ENCODE results near the gene GNA12. TPM values are rescaled to one million over a fixed set of nuclear protein-coding genes. Genes with fewer than 3 reads are reported as not detected.
"Not testable (repeated sequence)": the region's sequence is repeated elsewhere in the genome, so short reads cannot be mapped to it uniquely, and the experiment has no call there.

GNA12 gene
- polyA plus RNA-seq, 1 donor = 41.0 TPM

DNA sequence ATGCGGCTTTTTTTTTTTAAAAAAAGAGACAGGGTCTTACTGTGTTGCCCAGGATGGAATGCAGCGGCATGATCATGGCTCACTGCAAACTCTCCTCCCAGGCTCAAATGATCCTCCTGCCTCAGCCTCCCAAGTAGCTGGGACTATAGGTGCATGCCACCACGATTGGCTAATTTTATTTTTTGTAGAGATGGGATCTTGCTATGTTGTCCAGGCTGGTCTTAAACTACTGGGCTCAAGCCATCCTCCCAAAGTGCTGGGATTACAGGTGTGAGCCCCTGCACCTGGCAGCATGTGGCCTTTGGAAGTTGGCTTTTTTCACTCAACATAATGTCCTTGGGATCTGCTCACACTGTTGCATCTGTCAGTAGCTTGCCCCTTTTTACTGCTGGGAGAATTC is 91.0 kb downstream of the GNA12 start:
- no peak for DNase-seq

DNA sequence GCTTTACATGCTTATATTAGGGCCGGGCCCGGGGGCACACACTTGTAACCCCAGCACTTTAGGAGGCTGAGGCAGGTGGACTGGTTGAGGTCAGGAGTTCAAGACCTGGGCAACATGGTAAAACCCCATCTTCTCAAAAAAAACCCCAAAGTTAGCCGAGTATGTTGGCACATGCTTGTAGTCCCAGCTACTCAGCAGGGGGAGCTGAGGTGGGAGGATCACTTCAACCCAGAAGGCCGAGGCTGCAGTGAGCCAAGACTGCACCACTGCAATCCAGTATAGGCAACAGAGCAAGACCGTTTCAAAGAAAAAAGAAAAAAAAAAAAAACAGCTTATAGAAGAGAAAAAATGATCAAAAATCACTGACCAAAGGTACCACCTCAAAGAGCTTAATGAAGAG is 93.0 kb downstream of the GNA12 start:
- DNase-seq = no peak

GRCh38 chr7:2750004-2750407 is 94.1 kb downstream of the GNA12 start:
- no peak for DNase-seq

- DNase-seq = not testable (repeated sequence)
Measured at GRCh38 chr7:2748684-2749083, 95.4 kb downstream of the GNA12 start.

- not testable (repeated sequence) for DNase-seq
Measured at GRCh38 chr7:2743523-2744185, 100.5 kb downstream of the GNA12 start.

GRCh38 chr7:2738766-2739549 is 105.2 kb downstream of the GNA12 start:
- no peak for DNase-seq

DNA sequence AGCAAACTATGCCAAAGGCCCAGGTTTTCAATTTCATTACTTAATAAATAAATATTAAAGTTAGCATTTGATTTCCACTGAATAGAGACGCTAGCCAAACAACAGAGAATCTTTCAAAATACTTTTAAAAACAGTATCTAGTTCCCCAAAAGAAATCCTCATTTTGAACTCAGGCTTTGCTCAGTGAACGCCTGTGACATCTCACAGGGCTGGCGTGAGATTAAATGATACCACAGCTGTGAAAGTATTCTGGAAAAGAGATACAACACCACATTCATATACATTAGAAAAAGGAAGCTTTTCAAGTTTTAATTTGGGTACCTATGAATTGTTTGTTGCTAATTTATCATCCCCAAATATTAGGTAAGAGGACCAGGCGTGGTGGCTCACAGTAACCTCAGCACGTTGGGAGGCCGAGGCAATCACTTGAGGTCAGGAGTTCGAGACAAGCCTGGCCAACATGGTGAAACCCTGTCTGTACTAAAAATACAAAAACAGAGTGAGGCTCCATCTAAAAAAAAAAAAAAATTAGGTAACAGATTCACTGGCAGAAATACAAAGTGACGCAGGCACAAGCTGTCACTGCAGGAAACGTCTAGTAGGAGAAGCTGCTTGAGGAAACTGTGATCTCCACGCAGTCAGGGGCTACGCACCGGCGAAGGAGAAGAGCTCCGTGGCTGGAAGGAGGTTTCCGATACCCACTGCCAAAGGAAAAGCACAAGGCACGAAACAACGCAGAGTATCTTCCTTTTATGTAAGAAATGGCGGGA is 106.2 kb downstream of the GNA12 start:
- no peak for DNase-seq

GRCh38 chr7:2737005-2737743 is 106.9 kb downstream of the GNA12 start:
- DNase-seq = not testable (repeated sequence)

DNA sequence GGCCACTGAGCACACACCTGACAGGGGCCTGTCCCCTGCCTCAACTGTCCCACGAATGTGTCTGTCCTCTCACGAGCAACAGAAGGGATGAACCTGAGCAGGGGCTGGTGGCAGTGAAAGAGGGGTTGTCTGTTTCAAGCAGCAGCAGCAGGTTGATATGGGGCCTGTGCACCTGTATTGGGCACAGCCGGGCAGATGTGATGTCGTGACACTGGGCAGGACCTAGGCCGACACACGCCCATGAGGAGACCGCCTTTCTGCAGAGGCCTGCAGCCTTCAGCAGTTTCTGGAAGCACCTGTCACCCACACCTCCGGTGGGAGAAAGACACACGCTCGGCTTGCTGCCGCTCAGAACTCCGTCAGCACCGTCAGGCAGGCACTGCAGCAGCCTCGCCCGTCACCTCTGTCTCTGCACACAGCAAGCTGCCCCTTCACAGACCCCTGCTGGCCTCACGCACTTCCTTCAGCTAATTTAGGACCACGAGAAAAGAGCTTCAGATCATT is 107.6 kb downstream of the GNA12 start:
- DNase-seq = no peak

DNA sequence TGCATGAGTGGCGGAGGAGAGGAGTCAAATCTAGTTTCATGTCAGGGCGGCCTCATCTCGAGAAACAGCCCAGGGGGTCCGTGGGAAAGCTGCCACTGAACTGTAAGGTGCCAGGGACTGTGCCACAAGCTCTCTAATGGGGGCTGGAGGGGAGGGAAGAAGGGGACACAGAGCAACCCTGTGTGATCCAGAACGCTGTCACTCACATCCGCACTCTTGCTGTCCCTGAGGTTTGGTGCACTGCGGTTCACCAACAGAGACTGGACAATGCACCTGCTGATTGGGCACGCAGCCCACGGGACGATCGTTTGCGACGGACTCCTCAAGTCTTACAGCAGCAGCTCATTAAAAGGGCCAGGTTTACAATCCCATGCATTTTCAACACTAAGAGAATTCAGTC is 108.4 kb downstream of the GNA12 start:
- DNase-seq = no peak

DNA sequence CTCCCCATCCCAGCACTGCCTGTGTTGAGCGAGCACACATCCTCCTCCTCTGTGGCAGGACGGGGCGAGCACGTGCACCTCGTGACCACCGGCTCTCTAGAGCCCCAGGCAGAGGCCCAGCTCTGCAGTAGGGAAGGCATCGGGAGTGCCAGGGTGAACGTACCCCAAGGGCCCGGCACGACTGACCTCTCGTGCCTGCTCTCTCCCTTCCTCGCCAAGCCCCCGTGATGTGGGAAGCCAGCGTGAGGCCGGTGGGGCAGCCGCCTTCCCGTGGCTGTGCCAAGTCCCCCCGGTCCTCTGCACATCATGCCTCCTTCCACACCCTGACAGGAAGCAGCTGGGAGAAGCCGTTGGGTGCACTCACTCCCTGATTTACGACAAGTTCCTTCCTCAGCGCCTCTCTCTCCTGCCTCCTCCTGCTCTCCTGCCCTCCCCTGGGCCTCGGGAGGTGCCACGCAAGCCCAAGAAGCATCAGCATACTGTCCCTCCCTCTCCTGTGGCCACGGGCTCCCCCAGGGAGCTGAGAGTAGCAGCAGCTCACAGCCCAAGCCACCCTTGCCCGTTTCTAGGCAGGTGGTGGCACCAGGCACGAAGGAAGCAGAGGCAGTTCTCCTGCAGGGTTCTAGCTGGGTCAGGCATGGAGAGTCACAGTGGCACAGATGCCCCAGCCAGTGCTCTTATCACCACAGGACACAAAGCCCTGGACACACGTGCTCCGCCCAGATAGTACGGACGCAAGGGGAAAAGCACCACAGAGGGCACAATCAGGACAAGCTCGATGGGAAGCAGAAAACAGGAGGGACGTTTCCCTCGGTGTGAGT is 109.1 kb downstream of the GNA12 start:
- DNase-seq = no peak

GRCh38 chr7:2734084-2734686 is 109.9 kb downstream of the GNA12 start:
- no peak for DNase-seq

GRCh38 chr7:2732959-2733584 is 111.0 kb downstream of the GNA12 start:
- DNase-seq = no peak

DNA sequence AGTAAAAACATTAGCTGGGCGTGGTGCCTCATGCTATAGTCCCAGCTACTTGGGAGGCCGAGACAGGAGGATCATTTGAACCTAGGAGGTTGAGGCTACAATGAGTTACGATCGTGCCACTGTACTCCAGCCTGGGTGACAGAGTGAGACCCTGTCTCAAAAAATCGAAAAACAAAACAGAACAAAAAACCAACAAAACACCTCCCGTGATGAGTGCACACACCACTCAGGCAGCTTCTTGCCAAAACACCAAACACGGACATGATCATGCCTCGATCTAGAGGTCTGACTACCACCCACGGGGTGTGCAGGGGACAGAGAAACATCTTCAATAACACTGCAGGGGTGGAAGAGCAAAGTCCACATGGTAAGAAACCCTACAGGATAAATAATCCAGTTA is 111.7 kb downstream of the GNA12 start:
- DNase-seq = no peak

- no peak for DNase-seq
Measured at GRCh38 chr7:2730846-2731770, 113.0 kb downstream of the GNA12 start.

GRCh38 chr7:2729893-2730716 is 114.0 kb downstream of the GNA12 start:
- no peak for DNase-seq

- no peak for DNase-seq
Measured at GRCh38 chr7:2729031-2729892, 114.8 kb downstream of the GNA12 start.
